HepG2 (cell line): ENCODE measurements around the gene BLOC1S1. TPM values are rescaled to one million over a fixed set of nuclear protein-coding genes. Genes with fewer than 3 reads are reported as not detected.

Source experiments
- CC2D1A ChIP-seq: sonication (generic); formaldehyde crosslinking; IDR thresholded peaks from 2 replicates; pipeline ENCODE4 v1.8.1; 2023; ENCODE audit warnings: mild to moderate bottlenecking, missing genetic modification reagents
- LCORL ChIP-seq, 2 experiments: fragments of 450-650 bp in 1 of 2; sonication (generic) in 1 of 2; formaldehyde crosslinking in 1 of 2; IDR thresholded peaks; 2 replicates each; pipeline versions ENCODE4 v1.5.0 to v1.6.1; 2017 to 2020; ENCODE audit warnings: antibody characterized with exemption in 1 of 2, missing genetic modification reagents in 1 of 2
- NFYB ChIP-seq: sonication (generic); formaldehyde crosslinking; IDR thresholded peaks from 2 replicates; pipeline ENCODE4 v1.4.0; 2020; ENCODE audit warnings: missing genetic modification reagents
- polyA plus RNA-seq, 8 experiments: library from polyadenylated mRNA; depleted of rRNA in 3 of 8; stranded (reverse) in 7 of 8; unstranded in 1 of 8; fragments of >200 nt; fragmentation: Illumina TruSeq in 4 of 8; extraction: Trizol in 4 of 8; gene quantifications; 2 replicates each; pipeline versions ENCODE4 v1.2.1 to v1.2.3, GENCODE V29; 2011 to 2016; ENCODE audit warnings: low read depth in 4 of 8, missing spikeins in 1 of 8, mixed read lengths in 1 of 8; ENCODE audit not compliant: insufficient read depth in 1 of 8
- total RNA-seq, 5 experiments: library from RNA; depleted of rRNA; stranded (reverse); fragments of >200 nt; fragmentation: Illumina TruSeq; extraction: Trizol; gene quantifications; 2 replicates each; pipeline ENCODE4 v1.2.3, GENCODE V29; 2016; ENCODE audit warnings: low read depth in 1 of 5
- TF ChIP-seq, protein P1 (sequence below): IDR thresholded peaks from 2 replicates; pipeline ENCODE4 v1.6.1; 2012; ENCODE audit warnings: low read length, improper control_type of control experiment

Gene BLOC1S1
- total and polyA plus RNA-seq, 2 of the 13 experiments (the other 11 are each of a cell fraction or from before 2014, with no cell fraction given) = 55.1 to 95.3 TPM

DNA sequence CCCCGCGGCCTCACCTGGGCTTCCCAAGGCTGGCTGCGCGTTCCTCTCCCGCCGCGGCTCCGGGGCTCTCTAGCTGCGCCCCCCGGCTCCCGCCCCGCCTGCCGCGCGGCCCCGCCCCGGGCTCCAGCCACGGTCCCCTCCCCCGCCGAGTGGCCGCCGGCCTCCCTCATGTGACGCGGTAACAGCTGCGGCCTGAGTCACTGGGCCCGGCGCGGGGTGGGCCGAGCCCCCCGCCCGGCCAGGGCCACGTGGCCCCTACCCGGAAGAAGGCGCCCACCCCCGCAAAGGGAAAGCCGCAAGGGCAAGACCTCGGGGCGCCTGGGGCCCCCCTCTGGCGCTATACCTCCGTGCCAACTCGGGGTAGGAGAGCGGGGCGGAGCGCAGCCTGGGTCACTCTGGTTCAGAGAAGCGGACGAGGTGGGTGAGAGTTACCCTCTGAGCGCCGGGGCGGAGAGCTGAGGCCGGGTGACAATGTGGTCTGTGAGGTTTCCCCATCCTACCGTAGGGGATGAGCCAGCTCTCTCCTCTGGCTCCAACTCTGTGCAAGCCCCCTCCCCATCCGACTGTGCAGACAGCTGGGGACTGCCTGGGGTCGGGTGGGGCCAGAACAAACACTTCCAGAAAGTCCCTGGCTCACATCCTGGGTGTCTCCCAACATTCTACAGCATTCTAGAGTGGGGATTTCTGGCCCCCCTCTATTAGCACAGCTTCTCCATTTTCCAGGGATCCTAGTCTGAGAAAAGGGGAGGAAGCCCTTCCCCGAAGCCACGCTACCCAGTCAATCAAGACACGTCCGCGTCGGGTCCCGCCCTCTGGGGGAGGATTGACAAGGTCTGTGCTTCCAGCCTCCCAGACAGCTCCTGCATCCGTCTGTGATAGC, 13.3 kb downstream of the BLOC1S1 start, which contains the start of gene CD63 (continued):
- TF ChIP-seq, protein P1, sequence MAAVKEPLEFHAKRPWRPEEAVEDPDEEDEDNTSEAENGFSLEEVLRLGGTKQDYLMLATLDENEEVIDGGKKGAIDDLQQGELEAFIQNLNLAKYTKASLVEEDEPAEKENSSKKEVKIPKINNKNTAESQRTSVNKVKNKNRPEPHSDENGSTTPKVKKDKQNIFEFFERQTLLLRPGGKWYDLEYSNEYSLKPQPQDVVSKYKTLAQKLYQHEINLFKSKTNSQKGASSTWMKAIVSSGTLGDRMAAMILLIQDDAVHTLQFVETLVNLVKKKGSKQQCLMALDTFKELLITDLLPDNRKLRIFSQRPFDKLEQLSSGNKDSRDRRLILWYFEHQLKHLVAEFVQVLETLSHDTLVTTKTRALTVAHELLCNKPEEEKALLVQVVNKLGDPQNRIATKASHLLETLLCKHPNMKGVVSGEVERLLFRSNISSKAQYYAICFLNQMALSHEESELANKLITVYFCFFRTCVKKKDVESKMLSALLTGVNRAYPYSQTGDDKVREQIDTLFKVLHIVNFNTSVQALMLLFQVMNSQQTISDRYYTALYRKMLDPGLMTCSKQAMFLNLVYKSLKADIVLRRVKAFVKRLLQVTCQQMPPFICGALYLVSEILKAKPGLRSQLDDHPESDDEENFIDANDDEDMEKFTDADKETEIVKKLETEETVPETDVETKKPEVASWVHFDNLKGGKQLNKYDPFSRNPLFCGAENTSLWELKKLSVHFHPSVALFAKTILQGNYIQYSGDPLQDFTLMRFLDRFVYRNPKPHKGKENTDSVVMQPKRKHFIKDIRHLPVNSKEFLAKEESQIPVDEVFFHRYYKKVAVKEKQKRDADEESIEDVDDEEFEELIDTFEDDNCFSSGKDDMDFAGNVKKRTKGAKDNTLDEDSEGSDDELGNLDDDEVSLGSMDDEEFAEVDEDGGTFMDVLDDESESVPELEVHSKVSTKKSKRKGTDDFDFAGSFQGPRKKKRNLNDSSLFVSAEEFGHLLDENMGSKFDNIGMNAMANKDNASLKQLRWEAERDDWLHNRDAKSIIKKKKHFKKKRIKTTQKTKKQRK = no peak
- TF ChIP-seq CC2D1A (CRISPR knock-in tag) (no peak), LCORL (IDR thresholded peaks at IDR 0.05) (no peak), LCORL (CRISPR knock-in tag; IDR thresholded peaks at IDR 0.05) (no peak), NFYB (peak; percentile 15; the same call in 1 of the 2 replicates)
- TF ChIP-seq, all 625 proteins: peak for 161
